SK-N-SH treated with all-trans-retinoic acid at 6 μM for 48 hours (cell line): ENCODE measurements around the gene HDAC4.

Experiments used
- ATAC-seq: fragments of 200-7000 bp; cut with Tn5 transposase; 3 replicates; pipeline ENCODE4 v1.9.1; 2020; ENCODE audit warnings: mild to moderate bottlenecking, moderate library complexity
- ARNTL ChIP-seq: fragments of 450-650 bp; formaldehyde crosslinking; IDR thresholded peaks from 2 replicates; pipeline ENCODE4 v1.5.0; 2020; ENCODE audit warnings: low read depth, mild to moderate bottlenecking, moderate library complexity, borderline replicate concordance
- BACH2 ChIP-seq: fragments of 250-450 bp; sonication (Bioruptor Pico); IDR thresholded peaks from 2 replicates; pipeline ENCODE4 v1.9.0; 2021; ENCODE audit warnings: mild to moderate bottlenecking, borderline replicate concordance
- CREB5 ChIP-seq: fragments of 250-450 bp; sonication (Bioruptor Pico); IDR thresholded peaks from 2 replicates; pipeline ENCODE4 v1.5.1; 2020; ENCODE audit warnings: low read depth, mild to moderate bottlenecking, moderate library complexity
- CSRNP3 ChIP-seq: fragments of 250-450 bp; sonication (Bioruptor Pico); IDR thresholded peaks from 2 replicates; pipeline ENCODE4 v1.5.1; 2021; ENCODE audit warnings: mild to moderate bottlenecking, moderate library complexity
- GLIS3 ChIP-seq: fragments of 250-450 bp; sonication (Bioruptor Pico); IDR thresholded peaks from 2 replicates; pipeline ENCODE4 v1.5.0; 2020; ENCODE audit warnings: mild to moderate bottlenecking, moderate library complexity
- OSR1 ChIP-seq: fragments of 250-450 bp; sonication (Bioruptor Pico); IDR thresholded peaks from 2 replicates; pipeline ENCODE4 v1.8.0; 2022; ENCODE audit warnings: moderate library complexity, mild to moderate bottlenecking, inconsistent platforms
- PATZ1 ChIP-seq: fragments of 250-450 bp; sonication (Bioruptor Pico); IDR thresholded peaks from 2 replicates; pipeline ENCODE4 v1.8.0; 2020; ENCODE audit warnings: mild to moderate bottlenecking, moderate library complexity, borderline replicate concordance
- POU6F1 ChIP-seq: fragments of 250-450 bp; sonication (Bioruptor Pico); IDR thresholded peaks from 2 replicates; pipeline ENCODE4 v1.8.0; 2021; ENCODE audit warnings: low read depth, mild to moderate bottlenecking, moderate library complexity, borderline replicate concordance
- PPARA ChIP-seq: fragments of 250-450 bp; sonication (Bioruptor Pico); IDR thresholded peaks from 2 replicates; pipeline ENCODE4 v1.5.0; 2020; ENCODE audit warnings: mild to moderate bottlenecking, borderline replicate concordance
- RARB ChIP-seq: fragments of 250-450 bp; sonication (Bioruptor Pico); IDR thresholded peaks from 2 replicates; pipeline ENCODE4 v1.8.0; 2021; ENCODE audit warnings: mild to moderate bottlenecking, moderate library complexity
- TCF4 ChIP-seq: fragments of 250-450 bp; sonication (Bioruptor Pico); IDR thresholded peaks from 2 replicates; pipeline ENCODE4 v1.8.0; 2021; ENCODE audit warnings: mild to moderate bottlenecking, moderate library complexity, borderline replicate concordance
- TOX ChIP-seq: fragments of 250-450 bp; sonication (Bioruptor Pico); IDR thresholded peaks from 2 replicates; pipeline ENCODE4 v1.8.0; 2021; ENCODE audit warnings: mild to moderate bottlenecking, moderate library complexity, borderline replicate concordance
- TSHZ2 ChIP-seq: fragments of 250-450 bp; sonication (Bioruptor Pico); IDR thresholded peaks from 2 replicates; pipeline ENCODE4 v1.5.0; 2020; ENCODE audit warnings: mild to moderate bottlenecking, moderate library complexity
- ZC3H10 ChIP-seq: fragments of 250-450 bp; sonication (Bioruptor Pico); IDR thresholded peaks from 2 replicates; pipeline ENCODE4 v1.5.1; 2021; ENCODE audit warnings: mild to moderate bottlenecking, moderate library complexity
- ZFP3 ChIP-seq: fragments of 250-450 bp; sonication (Bioruptor Pico); IDR thresholded peaks from 2 replicates; pipeline ENCODE4 v1.5.0; 2020; ENCODE audit warnings: mild to moderate bottlenecking, moderate library complexity
- ZFP30 ChIP-seq: fragments of 450-650 bp; formaldehyde crosslinking; IDR thresholded peaks from 2 replicates; pipeline ENCODE4 v1.5.0; 2022; ENCODE audit warnings: mild to moderate bottlenecking, moderate library complexity
- ZNF70 ChIP-seq: fragments of 450-650 bp; formaldehyde crosslinking; IDR thresholded peaks from 2 replicates; pipeline ENCODE4 v1.5.0; 2020; ENCODE audit warnings: mild to moderate bottlenecking, moderate library complexity
- ZNF8 ChIP-seq: fragments of 450-650 bp; formaldehyde crosslinking; IDR thresholded peaks from 2 replicates; pipeline ENCODE4 v1.5.0; 2020; ENCODE audit warnings: mild to moderate bottlenecking, moderate library complexity

HDAC4 gene

GRCh38 chr2:239029958-239030357 lies 370.9 kb downstream of the HDAC4 start:
- no peak for ATAC-seq
- no peak for TF ChIP-seq GLIS3
- TF ChIP-seq ARNTL (CRISPR knock-in tag): no peak
- no peak for TF ChIP-seq ZNF8 (CRISPR knock-in tag)
- no peak for TF ChIP-seq ZFP30 (CRISPR knock-in tag)
- TF ChIP-seq ZFP3: no peak
- TF ChIP-seq PATZ1 (CRISPR knock-in tag): no peak
- no peak for TF ChIP-seq CREB5 (CRISPR knock-in tag)
- TF ChIP-seq RARB (CRISPR knock-in tag): no peak
- TF ChIP-seq PPARA: no peak
- TF ChIP-seq TOX (CRISPR knock-in tag): no peak
- no peak for TF ChIP-seq TSHZ2 (CRISPR knock-in tag)
- TF ChIP-seq CSRNP3: no peak
- no peak for TF ChIP-seq ZNF70 (CRISPR knock-in tag)
- TF ChIP-seq OSR1 (CRISPR knock-in tag): no peak
- no peak for TF ChIP-seq ZC3H10 (CRISPR knock-in tag)

- no peak for TF ChIP-seq ZNF70 (CRISPR knock-in tag)
- no peak for TF ChIP-seq RARB (CRISPR knock-in tag)
- TF ChIP-seq TCF4 (CRISPR knock-in tag): no peak
- TF ChIP-seq BACH2 (CRISPR knock-in tag): no peak
- TF ChIP-seq ZNF8 (CRISPR knock-in tag): no peak
- no peak for TF ChIP-seq GLIS3
- TF ChIP-seq POU6F1 (CRISPR knock-in tag): no peak
- no peak for TF ChIP-seq CREB5 (CRISPR knock-in tag)
- no peak for TF ChIP-seq TSHZ2 (CRISPR knock-in tag)
- no peak for TF ChIP-seq ARNTL (CRISPR knock-in tag)
- TF ChIP-seq TOX (CRISPR knock-in tag): no peak
- TF ChIP-seq ZFP3: no peak
Observed at GRCh38 chr2:239028253-239028619, 372.6 kb downstream of the HDAC4 start.

More at GRCh38 chr2:239028253-239028619, 372.6 kb downstream of the HDAC4 start:
- no peak for ATAC-seq
